Cardiac fibroblast (primary cell): ENCODE results near the gene IPO4.

ENCODE experiments used
- DNase-seq, 2 donors: peaks; one replicate each; pipeline versions ENCODE4 v3.0.0 to v3.0.0-alpha.2; 2010; ENCODE audit warnings: low read depth in 2 of 2
- H3K4me3 ChIP-seq, 2 donors: replicated peaks in 1 of 2; 1 replicate in 1 of 2; 2 replicates in 1 of 2; pipeline ENCODE4 v1.5.1; 2011; ENCODE audit warnings: low read depth in 2 of 2, low read length in 2 of 2, mild to moderate bottlenecking in 2 of 2, moderate library complexity in 1 of 2
- CTCF ChIP-seq: IDR thresholded peaks from one replicate; pipeline ENCODE4 v1.5.1; 2011; ENCODE audit warnings: low read depth, mild to moderate bottlenecking, low read length, inconsistent platforms

IPO4 gene

GRCh38 chr14:24160499-24160849, 28.1 kb downstream of the IPO4 start:
- no peak overlapping the region for H3K4me3 ChIP-seq
- DNase-seq, result no peak
- no peak for TF ChIP-seq CTCF

GRCh38 chr14:24159777-24160498, 28.7 kb downstream of the IPO4 start:
- DNase-seq, result no peak
- TF ChIP-seq CTCF, result no peak

GRCh38 chr14:24157331-24157730, 31.3 kb downstream of the IPO4 start:
- H3K4me3 ChIP-seq, result no peak overlapping the region
- no peak for DNase-seq
- TF ChIP-seq CTCF, result no peak

More at GRCh38 chr14:24159777-24160498, 28.7 kb downstream of the IPO4 start:
- no peak overlapping the region for H3K4me3 ChIP-seq

- DNase-seq, result no peak
- H3K4me3 ChIP-seq, result no peak overlapping the region
- TF ChIP-seq CTCF, result no peak
These were observed 31.8 kb downstream of the IPO4 start for GRCh38 chr14:24156840-24157239.

- TF ChIP-seq CTCF, result no peak
- no peak overlapping the region for H3K4me3 ChIP-seq
- no peak for DNase-seq
These were observed 33.5 kb downstream of the IPO4 start for GRCh38 chr14:24155100-24155499.

- no peak overlapping the region for H3K4me3 ChIP-seq
- no peak for DNase-seq
- TF ChIP-seq CTCF, result no peak
These were observed 37.1 kb downstream of the IPO4 start for GRCh38 chr14:24151404-24152080.

GRCh38 chr14:24150993-24151392, 37.6 kb downstream of the IPO4 start:
- no peak for DNase-seq
- TF ChIP-seq CTCF, result no peak
- H3K4me3 ChIP-seq, result no peak overlapping the region
